Middle frontal gyrus (tissue), 1 donor: ENCODE results near the gene P4HA2.
"Not testable (repeated sequence)": the region's sequence is repeated elsewhere in the genome, so short reads cannot be mapped to it uniquely, and the experiment has no call there.

Experiments
- DNase-seq: peaks from one replicate; pipeline ENCODE4 v3.0.0-alpha.2; 2015; ENCODE audit warnings: low spot score; ENCODE audit errors: extremely low spot score

The P4HA2 gene

GRCh38 chr5:132145326-132145725, 82.3 kb downstream of the P4HA2 start:
- DNase-seq = not testable (repeated sequence)

GRCh38 chr5:132143148-132143547, 84.5 kb downstream of the P4HA2 start:
- DNase-seq = no peak

GRCh38 chr5:132142459-132142858, 85.2 kb downstream of the P4HA2 start:
- DNase-seq = no peak
